ENCODE results near the gene FOXM1.

- TF ChIP-seq CTCF (IDR thresholded peaks at IDR 0.05) (no peak), ZFX (IDR thresholded peaks at IDR 0.05; ENCODE audit: borderline replicate concordance) (no peak)
Measured at GRCh38 chr12:2891240-2892053, 14.5 kb upstream of the FOXM1 start.
